K562 (cell line): ENCODE data around the gene PLCB3. TPM values are rescaled to one million over a fixed set of nuclear protein-coding genes. Genes with fewer than 3 reads are reported as not detected.

Source experiments
- CSDE1 ChIP-seq, 2 experiments: fragments of 450-650 bp; IDR thresholded peaks; 2 replicates each; pipeline ENCODE4 v1.6.1; 2016; ENCODE audit warnings: mild to moderate bottlenecking in 1 of 2
- EZH2 ChIP-seq: IDR thresholded peaks from 2 replicates; pipeline ENCODE4 v1.6.1; 2012; ENCODE audit warnings: low read depth, mild to moderate bottlenecking, inconsistent platforms, low read length, borderline replicate concordance
- HNRNPL ChIP-seq: fragments of 200-400 bp; formaldehyde crosslinking; IDR thresholded peaks from 2 replicates; pipeline ENCODE4 v1.6.1; 2017; ENCODE audit warnings: low read depth, mild to moderate bottlenecking, low read length
- PHB ChIP-seq: fragments of 250-450 bp; sonication (Bioruptor Pico); IDR thresholded peaks from 2 replicates; pipeline ENCODE4 v1.5.0; 2021
- ZNF586 ChIP-seq: fragments of 450-650 bp; formaldehyde crosslinking; conservative IDR thresholded peaks from 2 replicates; pipeline ENCODE4 v1.4.0; 2020; ENCODE audit warnings: mild to moderate bottlenecking, moderate library complexity
- polyA plus RNA-seq, 8 experiments: library from polyadenylated mRNA; depleted of rRNA in 4 of 8; stranded (reverse) in 5 of 8; unstranded in 3 of 8; fragments of >200 nt; fragmentation: Nextera tagmentation in 2 of 8; fragmentation: Illumina TruSeq in 1 of 8; extraction: Ambion mirVana in 2 of 8; extraction: Trizol in 1 of 8; gene quantifications; 2 replicates each; pipeline versions ENCODE4 v1.2.1 to v1.2.3, GENCODE V29; 2011 to 2014; ENCODE audit warnings: inconsistent platforms in 1 of 8, missing spikeins in 1 of 8
- total RNA-seq, 7 experiments: library from RNA; depleted of rRNA in 6 of 7; stranded (reverse); fragments of >200 nt in 6 of 7; fragmentation: Illumina TruSeq in 2 of 7; extraction: Trizol in 2 of 7; gene quantifications; 2 replicates each; pipeline versions ENCODE4 v1.2.1 to v1.2.3, GENCODE V29; 2011 to 2021; ENCODE audit warnings: low replicate concordance in 1 of 7
- TF ChIP-seq, protein P1 (sequence below), 2 experiments: fragments of 450-650 bp; IDR thresholded peaks; 2 replicates each; pipeline ENCODE4 v1.6.1; 2016; ENCODE audit warnings: mild to moderate bottlenecking in 2 of 2, borderline replicate concordance in 1 of 2, low read depth in 1 of 2, moderate library complexity in 1 of 2
- TF ChIP-seq, protein P2 (sequence below): sonication (generic); formaldehyde crosslinking; IDR thresholded peaks from 2 replicates; pipeline ENCODE4 v1.8.1; 2023; ENCODE audit warnings: mild to moderate bottlenecking, missing genetic modification reagents
- TF ChIP-seq, protein P3 (sequence below): fragments of 250-450 bp; sonication (Bioruptor Pico); IDR thresholded peaks from 2 replicates; pipeline ENCODE4 v1.8.0; 2021; ENCODE audit warnings: mild to moderate bottlenecking, moderate library complexity
- TF ChIP-seq, protein P4 (sequence below): fragments of 450-650 bp; IDR thresholded peaks from 2 replicates; pipeline ENCODE4 v1.6.1; 2016; ENCODE audit warnings: borderline replicate concordance
- TF ChIP-seq, protein P5 (sequence below): IDR thresholded peaks from 3 replicates; pipeline ENCODE4 v1.6.1; 2011; ENCODE audit warnings: borderline replicate concordance, mild to moderate bottlenecking, moderate library complexity; ENCODE audit not compliant: insufficient read length; ENCODE audit errors: extremely low read depth

Gene PLCB3
- total and polyA plus RNA-seq, 9 of the 15 experiments (the other 6 are each of a cell fraction or from before 2014, with no cell fraction given): 0.31 to 44.8 (median 14.6) TPM

DNA sequence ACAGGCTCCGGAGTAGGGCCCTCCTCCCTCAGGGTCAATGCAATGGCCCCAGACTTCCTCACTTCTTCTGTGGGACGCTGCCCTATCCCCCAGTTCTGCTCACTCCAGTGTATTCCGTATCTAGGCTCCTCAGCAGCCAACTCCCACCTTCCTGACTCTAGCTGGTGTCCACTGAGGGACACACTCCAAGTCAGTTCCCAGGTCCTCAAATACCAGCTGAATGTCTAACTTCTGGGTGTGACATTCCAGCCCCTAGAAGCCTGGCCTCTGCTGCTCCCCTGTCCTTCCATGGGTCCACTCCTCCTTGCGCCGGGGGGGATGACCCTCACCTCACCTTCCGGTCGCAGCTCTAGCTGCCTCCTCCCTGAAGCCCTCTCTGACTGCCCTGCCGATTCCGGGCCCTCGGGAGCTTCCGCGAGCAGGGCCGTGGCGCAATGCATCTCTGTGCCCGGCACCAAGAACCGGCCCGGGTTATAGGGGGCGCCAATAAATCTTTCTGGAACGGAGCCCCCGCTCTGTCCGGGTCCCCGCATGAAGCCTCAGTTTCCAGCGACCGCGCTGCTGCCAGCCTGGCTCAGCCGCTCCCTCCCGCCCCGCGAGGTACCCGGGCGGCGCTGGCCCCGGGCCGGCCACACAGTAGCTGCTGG lies 17.7 kb downstream of the PLCB3 start (continued):
- TF ChIP-seq, protein P1, sequence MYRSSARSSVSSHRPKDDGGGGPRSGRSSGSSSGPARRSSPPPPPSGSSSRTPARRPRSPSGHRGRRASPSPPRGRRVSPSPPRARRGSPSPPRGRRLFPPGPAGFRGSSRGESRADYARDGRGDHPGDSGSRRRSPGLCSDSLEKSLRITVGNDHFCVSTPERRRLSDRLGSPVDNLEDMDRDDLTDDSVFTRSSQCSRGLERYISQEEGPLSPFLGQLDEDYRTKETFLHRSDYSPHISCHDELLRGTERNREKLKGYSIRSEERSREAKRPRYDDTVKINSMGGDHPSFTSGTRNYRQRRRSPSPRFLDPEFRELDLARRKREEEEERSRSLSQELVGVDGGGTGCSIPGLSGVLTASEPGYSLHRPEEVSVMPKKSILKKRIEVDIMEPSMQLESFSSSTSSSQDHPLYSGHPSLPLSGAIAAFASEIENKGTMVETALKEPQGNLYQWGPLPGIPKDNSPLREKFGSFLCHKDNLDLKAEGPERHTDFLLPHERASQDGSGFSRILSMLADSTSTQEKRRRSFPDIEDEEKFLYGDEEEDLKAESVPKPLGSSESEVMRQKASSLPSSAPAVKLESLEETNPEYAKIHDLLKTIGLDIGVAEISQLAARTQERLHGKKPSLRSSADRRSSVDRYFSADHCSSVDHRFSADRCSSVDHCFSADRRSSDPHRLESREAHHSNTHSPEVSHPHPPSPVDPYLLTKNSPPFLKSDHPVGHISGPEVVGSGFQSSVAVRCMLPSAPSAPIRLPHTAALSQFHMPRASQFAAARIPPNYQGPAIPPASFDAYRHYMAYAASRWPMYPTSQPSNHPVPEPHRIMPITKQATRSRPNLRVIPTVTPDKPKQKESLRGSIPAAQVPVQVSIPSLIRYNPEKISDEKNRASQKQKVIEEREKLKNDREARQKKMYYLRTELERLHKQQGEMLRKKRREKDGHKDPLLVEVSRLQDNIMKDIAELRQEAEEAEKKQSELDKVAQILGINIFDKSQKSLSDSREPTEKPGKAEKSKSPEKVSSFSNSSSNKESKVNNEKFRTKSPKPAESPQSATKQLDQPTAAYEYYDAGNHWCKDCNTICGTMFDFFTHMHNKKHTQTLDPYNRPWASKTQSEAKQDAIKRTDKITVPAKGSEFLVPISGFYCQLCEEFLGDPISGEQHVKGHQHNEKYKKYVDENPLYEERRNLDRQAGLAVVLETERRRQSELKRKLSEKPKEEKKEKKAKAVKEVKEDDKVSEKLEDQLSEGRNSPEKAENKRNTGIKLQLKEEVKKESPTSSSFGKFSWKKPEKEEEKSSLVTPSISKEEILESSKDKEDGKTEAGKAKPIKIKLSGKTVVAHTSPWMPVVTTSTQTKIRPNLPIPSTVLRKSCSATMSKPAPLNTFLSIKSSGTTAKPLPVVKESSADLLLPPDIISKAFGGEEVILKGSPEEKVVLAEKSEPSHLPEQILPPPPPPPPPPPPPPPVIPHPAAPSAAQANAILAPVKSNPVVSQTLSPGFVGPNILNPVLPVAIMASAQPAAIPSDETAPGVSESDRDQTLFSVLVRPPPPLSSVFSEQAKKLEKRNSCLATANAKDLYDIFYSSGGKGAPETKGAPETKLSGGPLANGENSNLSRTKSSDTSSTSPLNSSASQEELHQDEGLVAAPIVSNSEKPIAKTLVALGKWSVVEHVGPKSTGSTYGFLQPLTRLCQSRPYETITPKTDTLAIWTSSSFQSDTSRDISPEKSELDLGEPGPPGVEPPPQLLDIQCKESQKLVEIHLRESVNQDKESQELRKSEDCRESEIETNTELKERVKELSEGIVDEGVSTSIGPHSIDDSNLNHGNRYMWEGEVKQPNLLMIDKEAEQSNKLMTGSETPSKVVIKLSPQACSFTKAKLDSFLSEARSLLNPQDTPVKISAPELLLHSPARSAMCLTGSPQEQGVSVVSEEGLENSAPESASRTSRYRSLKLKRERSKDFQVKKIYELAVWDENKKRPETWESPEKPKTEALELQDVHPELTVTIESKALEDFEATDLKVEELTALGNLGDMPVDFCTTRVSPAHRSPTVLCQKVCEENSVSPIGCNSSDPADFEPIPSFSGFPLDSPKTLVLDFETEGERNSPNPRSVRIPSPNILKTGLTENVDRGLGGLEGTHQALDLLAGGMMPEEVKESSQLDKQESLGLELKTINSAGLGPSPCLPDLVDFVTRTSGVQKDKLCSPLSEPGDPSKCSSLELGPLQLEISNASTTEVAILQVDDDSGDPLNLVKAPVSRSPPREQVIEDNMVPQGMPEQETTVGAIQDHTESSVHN (IDR thresholded peaks at IDR 0.05; ENCODE audit: borderline replicate concordance in 1 of 2, low read depth in 1 of 2): no peak; a peak in 1 of 4 replicates
- TF ChIP-seq, protein P2, sequence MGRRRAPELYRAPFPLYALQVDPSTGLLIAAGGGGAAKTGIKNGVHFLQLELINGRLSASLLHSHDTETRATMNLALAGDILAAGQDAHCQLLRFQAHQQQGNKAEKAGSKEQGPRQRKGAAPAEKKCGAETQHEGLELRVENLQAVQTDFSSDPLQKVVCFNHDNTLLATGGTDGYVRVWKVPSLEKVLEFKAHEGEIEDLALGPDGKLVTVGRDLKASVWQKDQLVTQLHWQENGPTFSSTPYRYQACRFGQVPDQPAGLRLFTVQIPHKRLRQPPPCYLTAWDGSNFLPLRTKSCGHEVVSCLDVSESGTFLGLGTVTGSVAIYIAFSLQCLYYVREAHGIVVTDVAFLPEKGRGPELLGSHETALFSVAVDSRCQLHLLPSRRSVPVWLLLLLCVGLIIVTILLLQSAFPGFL: 0 out of 2 replicates have a peak, but pooled peaks have one; percentile 1
- TF ChIP-seq, protein P3, sequence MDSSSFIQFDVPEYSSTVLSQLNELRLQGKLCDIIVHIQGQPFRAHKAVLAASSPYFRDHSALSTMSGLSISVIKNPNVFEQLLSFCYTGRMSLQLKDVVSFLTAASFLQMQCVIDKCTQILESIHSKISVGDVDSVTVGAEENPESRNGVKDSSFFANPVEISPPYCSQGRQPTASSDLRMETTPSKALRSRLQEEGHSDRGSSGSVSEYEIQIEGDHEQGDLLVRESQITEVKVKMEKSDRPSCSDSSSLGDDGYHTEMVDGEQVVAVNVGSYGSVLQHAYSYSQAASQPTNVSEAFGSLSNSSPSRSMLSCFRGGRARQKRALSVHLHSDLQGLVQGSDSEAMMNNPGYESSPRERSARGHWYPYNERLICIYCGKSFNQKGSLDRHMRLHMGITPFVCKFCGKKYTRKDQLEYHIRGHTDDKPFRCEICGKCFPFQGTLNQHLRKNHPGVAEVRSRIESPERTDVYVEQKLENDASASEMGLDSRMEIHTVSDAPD (CRISPR knock-in tag): no peak
- no peak for TF ChIP-seq PHB (CRISPR knock-in tag)
- TF ChIP-seq EZH2: no peak
- TF ChIP-seq CSDE1 (IDR thresholded peaks at IDR 0.05): no peak
- TF ChIP-seq, protein P4, sequence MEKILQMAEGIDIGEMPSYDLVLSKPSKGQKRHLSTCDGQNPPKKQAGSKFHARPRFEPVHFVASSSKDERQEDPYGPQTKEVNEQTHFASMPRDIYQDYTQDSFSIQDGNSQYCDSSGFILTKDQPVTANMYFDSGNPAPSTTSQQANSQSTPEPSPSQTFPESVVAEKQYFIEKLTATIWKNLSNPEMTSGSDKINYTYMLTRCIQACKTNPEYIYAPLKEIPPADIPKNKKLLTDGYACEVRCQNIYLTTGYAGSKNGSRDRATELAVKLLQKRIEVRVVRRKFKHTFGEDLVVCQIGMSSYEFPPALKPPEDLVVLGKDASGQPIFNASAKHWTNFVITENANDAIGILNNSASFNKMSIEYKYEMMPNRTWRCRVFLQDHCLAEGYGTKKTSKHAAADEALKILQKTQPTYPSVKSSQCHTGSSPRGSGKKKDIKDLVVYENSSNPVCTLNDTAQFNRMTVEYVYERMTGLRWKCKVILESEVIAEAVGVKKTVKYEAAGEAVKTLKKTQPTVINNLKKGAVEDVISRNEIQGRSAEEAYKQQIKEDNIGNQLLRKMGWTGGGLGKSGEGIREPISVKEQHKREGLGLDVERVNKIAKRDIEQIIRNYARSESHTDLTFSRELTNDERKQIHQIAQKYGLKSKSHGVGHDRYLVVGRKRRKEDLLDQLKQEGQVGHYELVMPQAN: peak; percentile 44; the same call in 1 of the 2 replicates
- no peak for TF ChIP-seq ZNF586 (CRISPR knock-in tag)
- TF ChIP-seq, protein P5, sequence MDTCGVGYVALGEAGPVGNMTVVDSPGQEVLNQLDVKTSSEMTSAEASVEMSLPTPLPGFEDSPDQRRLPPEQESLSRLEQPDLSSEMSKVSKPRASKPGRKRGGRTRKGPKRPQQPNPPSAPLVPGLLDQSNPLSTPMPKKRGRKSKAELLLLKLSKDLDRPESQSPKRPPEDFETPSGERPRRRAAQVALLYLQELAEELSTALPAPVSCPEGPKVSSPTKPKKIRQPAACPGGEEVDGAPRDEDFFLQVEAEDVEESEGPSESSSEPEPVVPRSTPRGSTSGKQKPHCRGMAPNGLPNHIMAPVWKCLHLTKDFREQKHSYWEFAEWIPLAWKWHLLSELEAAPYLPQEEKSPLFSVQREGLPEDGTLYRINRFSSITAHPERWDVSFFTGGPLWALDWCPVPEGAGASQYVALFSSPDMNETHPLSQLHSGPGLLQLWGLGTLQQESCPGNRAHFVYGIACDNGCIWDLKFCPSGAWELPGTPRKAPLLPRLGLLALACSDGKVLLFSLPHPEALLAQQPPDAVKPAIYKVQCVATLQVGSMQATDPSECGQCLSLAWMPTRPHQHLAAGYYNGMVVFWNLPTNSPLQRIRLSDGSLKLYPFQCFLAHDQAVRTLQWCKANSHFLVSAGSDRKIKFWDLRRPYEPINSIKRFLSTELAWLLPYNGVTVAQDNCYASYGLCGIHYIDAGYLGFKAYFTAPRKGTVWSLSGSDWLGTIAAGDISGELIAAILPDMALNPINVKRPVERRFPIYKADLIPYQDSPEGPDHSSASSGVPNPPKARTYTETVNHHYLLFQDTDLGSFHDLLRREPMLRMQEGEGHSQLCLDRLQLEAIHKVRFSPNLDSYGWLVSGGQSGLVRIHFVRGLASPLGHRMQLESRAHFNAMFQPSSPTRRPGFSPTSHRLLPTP: peak; percentile 82
- no peak for TF ChIP-seq HNRNPL
